NCI-H2081 treated with DMSO at 0.1 percent for 48 hours (cell line): ENCODE results near the gene GRIK4.
"Not testable (repeated sequence)": the region's sequence is repeated elsewhere in the genome, so short reads cannot be mapped to it uniquely, and the experiment has no call there.

Experiments
- DNase-seq: peaks from one replicate; lab custom pipeline; 2025; lab: John Stamatoyannopoulos, UW

Gene GRIK4

DNA sequence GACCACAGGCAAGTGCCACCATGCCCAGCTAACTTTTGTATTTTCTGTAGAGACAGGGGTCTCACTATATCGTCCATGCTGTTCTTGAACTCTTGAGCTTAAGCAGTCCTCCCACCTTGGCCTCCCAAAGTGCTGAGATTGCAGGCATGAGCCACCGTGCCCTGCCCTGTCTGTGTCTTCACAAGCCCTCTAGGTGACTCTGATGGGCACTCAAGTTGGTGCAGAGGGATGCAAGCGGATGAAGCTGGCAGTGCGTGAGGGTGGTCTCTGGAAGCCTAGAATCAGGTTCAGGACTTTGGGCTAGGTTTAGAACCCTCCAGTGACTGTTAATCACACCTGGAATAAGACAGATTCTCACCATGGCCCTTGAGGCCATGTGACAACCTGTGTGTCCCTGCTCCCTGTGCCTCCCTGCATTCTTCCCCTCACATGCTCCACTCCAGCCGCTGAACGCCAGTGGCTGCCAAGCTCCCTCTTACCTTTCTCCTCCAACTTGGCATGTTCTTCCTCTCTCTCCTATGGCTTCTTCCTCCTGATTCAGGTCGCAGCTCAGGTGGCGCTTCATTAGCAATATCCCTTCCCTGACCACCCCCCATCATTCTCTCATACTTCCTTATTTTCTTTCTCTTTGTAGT lies 270.1 kb downstream of the GRIK4 start:
- DNase-seq = no peak

DNA sequence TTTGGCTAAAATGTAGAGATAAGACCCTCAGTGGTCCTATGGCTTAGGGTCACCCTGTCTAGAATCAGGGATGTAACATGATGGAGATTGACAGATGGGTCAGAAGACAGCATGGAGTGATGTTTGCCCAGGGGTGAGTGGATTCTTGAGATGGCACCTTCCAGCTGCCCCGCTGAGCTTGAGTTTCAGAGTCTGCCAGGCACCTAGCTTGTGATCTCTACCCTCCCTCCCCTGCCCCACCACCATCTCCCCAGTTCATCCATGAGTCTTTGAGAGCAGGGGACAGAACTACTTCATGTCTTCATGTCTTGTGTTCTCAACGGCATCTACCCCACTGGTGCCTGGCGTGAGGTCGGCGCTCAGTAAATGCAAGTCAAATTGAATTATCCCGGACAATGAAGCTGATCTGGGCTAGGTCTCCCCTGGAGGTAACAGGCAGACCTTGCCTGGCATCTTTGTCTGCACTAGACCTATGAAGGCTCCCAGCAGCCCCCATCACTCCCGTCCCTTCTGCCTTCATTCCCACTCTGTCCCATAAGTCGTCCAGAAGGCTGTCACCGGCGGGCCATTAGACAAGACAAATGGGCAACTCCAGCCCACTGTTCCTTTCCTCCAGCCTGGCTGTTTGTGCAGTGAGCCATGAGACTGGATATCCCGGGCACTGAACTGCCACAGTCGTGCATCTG lies 273.2 kb downstream of the GRIK4 start:
- no peak for DNase-seq

DNA sequence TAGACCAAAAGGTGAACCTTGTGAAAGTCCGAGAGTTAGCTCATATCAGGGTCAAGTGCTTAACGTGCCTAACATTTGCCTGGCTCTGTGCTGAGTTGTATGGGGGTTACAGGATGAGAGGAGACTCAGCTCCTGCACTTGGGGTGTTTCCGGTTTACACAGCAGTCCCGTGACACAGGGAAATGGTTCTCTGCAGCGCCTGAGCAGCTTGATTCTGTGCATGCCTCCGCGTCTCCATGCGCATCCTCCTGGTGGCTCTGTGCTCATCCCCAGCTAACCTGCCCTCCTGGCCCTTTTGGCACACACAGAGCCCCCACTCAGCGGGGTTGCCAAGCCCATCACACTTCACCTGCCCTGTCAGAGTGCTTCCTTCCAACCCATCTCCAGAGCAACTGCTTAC lies 274.0 kb downstream of the GRIK4 start:
- no peak for DNase-seq

DNA sequence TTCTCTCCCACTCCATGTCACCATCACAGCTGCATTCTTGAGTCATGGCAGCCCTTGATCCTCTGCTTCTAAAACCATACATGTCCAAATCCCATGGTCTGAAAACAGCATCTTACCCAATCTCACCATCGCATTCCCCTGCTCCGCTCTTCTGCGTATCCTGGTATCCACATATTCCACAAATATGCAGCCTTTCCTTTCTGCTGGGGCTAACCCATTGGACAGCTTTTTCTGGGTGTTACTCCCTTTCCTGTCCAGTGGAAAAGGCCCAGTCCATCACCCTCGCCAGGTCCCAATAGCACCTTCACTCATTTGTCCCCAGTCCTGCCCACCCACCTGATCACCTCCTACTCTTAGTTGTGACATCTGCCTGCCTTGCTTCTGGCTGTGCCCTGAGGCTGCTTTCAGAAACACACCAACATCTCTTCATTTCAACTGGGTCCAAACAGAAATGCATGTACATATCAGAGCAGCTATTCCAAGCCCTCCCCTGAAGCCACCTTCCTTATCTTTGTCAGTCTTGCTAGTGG lies 274.7 kb downstream of the GRIK4 start:
- no peak for DNase-seq

DNA sequence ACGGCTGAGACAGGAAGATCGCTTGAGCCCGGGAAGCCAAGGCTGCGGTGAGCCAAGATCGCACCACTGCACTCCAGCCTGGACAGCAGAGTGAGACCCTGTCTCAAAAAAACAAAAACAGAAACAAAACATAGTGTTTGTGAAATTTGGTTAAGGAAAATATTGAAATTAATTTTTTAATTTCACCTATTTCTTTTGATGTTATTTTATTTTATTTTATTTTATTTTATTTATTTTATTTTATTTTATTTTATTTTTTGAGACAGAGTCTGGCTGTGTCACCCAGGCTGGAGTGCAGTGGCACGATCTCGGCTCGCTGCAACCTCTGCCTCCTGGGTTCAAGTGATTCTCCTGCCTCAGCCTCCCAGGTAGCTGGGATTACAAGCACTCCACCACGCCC lies 275.7 kb downstream of the GRIK4 start:
- DNase-seq = not testable (repeated sequence)

DNA sequence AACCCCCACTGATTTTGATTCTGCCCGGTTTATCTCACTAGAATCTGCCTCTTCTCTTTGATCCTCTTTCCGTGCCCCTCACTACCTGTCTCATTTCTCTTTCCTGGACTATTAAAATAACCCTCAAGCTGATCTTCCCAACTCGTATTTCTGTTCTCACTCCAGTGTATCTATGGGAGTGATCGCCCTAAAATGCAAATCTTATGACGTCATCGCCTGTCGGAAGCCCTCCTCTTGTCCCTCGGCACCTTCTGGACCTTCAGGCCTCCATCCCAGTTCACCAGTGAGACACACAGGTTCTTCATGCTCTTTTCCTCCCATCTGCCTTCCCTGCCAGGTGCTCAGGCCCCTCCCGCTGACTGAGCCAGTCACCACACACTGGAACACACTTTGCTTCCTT lies 277.8 kb downstream of the GRIK4 start:
- DNase-seq = no peak

DNA sequence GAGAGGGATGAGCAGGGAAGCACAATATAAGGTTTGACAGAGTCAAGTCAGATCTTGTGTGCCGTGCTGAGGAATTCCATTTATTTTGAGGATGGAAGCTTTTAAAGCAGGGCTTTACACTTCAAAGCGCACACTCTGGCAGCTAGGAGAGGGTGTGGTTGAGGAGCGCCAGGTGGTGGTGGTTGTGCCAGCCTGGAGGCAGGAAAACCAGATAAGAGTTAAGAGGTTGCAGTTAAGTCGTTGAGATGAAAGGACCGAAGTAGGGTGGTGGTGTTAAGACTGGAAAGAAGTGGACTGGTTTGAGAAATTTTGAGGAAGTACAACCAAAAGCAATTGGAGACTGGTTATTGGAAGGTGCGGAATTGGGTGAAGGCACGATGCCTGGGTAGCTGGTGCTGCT lies 280.8 kb downstream of the GRIK4 start:
- DNase-seq = no peak

DNA sequence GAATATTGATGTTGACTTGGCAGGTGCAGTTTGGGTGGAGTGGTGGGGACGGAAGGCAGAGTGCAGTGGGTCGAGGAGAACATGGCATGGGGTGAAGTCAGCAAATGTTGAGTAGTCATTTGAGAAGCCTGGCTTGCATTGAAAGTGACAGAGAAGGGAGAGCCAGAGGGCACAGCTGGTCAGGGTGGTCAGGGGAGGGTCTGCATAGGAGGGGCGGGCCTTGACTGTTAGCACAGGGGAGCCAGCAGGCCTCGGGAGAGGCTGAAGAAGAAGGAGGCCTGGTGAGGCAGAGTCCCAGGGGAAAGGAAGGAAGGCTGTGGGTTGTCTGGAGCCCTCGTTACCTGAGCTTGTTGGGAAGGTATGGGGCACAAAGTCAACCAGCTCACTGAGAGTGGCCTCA lies 281.6 kb downstream of the GRIK4 start:
- DNase-seq = no peak

DNA sequence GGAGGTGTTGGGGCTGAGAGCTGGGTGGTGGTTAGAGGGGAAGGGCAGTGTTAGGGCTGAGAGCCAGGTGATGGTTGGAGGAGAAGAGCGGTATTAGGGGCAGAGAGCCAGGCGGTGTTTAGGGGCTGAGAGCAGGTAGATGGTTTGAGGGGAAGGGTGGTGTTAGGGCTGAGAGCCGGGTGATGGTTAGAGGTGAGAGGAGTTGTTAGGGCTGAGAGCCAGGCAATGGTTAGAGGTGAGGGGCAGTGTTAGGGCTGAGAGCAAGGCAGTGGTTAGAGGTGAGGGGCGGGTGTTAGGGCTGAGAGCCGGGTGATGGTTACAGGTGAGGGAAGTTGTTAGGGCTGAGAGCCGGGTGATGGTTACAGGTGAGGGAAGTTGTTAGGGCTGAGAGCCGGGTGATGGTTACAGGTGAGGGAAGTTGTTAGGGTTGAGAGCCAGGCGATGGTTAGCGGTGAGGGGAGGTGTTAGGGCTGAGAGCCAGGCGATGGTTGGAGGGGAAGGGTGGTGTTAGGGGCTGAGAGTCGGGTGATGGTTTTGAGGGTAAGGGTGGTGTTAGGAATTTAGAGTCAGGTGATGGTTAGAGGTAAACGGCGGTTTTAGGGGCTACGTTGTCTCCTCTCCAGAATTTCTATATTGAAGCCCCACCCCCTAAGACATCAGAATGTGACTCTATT lies 282.4 kb downstream of the GRIK4 start:
- no peak for DNase-seq

DNA sequence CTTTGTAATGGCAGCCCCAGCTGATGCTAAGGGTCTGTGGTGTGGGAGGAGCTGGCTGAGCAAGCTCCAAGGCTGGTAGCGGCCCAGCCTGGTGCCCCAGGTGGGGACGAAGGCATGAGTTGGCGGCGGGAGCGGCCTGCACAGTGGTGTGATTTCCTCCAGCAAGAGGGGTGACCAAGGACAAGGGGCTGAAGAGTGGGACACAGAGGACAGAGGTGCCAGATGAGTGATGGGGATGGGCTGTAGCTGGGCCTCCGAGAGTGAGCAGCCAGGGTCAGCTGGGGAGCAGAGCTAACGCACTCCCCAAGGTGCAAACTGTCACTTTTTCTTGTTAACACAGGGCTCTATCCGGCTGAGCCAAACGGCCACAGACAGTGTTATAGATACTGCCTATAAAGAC lies 283.2 kb downstream of the GRIK4 start:
- DNase-seq = no peak

DNA sequence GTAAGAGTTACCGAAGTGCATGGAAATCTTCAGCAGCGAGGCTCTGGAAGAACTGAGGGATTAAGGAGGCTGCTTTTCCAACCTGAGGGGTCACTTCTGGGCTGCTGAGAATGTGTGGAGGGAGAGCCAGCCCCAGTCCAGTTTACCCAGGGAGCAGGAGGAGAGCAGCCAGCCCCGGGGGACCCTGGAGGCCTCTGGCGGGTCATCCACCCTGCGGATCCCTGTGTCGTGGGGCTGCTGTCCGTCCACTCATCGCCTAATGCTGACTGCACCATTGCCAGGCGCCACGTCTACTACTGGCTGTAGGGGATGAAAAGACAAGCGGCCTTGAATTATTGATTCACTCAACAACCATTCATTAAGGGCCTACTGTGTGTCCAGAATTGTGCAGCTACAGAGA lies 283.6 kb downstream of the GRIK4 start:
- no peak for DNase-seq

DNA sequence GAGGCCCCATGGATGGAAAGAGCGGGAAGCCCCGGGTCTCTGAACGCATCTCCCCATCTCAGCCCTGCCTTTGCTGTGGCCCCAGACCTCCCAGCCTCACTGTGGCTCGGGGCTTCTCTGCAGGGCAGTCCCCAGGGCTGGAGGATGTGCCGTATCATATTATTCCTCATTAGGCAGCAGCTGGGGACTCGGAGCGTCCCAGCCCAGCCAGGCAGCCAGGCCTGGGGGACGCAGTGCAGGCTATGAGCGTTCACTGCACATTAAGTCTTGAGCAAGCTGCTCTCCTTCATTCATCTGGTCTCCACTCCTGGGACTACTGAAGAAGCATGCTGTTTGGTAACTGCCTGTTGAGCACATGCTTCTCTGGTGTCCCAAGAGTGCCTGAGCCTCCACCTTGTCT lies 285.6 kb downstream of the GRIK4 start:
- DNase-seq = no peak

DNA sequence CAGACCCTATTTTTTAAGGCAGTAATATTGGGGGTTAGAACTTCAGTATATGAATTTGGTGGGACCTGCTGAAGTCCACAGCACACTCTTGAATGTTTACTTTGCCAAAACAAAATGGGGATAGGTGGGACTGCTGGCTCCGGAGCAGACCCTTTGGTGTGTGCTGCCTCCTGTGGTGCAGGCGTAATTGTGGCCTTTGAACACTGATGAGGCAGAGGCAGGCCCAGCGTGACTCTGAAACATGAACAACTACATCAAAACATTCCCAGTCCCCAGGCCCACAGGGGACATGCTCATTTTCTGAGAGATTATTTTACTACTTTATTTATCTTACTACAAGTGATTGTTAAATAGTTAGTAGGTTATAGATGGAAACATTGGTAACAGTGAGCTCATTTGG lies 287.3 kb downstream of the GRIK4 start:
- DNase-seq = no peak

DNA sequence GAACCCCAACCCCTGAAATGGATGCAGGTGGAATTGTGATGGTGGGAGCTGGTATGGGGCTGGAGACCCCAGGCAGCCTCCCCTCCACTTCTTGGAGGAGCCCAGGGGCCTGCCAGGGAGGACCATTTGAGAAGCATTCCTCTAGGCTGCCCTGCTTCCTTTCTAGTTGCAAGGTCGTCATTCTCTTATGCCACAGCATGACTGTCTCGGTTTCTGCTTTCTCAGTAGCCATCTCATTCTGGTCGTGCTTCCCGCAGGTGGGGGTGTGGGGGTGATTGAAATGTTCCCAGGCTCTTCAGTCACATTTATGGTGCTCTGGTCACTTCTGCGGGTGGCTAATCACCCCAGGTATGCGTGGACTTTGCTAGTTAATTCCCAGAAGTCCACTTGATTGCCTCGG lies 288.7 kb downstream of the GRIK4 start:
- DNase-seq = no peak

DNA sequence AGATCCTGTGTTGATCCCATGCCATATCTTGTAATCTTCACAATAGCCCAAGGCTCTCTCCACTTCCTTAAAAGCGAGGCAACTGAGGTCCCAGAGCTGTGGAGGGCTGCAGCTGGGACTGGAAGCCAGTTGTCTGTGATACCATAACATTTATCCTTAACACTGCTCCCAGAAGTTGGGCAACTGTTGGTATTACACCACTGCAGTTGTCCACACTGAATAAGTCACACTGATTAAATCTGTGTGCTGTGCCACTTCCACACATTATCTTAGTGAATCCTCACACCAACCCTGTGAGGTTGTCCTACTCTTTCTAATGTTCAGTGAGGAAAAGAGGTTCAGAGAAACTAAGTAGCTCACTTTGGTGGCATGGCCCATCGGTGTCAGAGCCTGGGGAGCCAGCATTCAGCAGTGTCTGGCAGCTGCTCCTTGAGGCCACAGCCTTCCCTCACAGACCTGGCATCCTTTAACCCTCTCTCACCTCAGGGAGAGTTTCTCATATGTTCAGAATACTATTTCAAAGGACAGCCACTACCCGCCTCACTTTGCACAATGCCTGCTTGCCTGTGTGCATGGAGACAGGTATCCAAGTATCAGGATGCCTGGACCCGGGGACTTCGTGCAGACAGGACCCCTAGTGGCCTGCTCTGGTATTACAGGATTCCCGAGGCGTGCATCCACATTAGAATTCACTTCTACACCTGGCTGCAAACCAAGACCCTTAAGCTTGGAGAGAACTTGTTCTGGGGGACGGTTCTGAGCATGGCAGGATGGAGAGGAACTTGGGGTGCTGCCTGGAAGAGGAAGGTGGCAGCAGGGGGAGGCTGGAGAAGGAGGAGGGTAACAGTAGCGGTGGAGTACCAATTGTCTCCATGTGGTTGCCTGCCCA lies 290.5 kb downstream of the GRIK4 start:
- no peak for DNase-seq

DNA sequence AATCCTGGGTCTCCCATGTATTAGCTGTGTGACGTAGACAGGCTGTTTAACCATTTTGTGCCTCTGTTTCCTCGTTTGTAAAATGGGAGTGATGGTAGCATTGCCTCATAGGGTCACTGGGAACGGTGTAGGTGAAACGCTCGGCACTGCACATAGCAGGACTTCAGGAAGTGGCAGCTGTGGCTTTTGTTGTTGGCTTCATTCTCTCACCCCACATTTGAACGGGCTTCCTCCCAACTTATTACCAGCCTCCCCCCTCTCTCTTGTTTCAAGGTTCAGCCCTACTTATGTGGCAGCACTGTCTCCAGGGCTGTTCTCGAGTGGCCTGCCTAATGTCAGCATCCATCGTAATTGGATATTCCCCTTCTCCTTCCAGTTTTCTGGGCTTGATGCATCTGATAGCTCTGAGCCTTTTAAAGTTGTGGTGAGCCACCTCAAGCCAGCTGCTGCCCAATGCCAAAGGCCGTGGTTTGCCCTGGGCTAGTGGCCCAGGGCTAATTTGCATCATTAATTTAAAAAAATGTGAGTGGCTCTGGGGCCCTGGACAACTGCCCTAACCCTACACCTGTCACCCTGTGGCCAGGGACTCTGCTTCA lies 294.5 kb downstream of the GRIK4 start:
- DNase-seq = no peak

DNA sequence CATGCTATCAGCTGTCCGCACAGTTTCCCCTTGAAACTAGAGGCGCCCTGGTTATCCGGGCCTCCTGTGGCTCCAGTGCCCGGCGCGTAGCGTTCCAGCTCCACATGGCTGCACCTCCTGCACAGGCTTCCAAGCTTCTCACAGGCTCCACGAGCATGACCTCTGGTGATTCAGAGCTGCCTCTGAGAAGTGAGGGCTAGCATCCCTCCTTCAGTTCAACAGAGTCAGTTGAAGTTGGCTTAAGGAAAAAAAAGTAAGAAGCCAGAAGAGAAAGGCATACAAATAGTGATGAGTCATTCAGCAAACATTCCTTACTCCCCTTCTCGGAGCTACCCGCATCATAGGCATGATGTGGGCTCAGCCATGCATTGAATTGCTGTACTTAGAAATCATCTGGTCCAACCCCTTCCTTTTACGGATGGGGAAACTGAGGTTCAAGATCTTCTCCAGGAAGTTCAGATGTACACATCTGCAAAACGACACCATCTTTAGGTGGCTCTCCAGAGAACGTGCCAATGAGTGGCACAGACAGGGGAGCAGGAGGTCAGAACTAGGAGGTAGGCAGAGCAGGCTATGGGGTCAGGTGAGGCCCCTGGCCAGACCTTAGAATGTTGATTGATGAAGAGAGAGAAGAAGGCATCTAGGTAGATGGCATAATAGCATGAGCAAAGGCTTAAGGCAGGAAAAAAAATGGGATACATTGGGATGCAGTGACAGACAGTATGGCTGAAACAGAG lies 296.0 kb downstream of the GRIK4 start:
- no peak for DNase-seq

DNA sequence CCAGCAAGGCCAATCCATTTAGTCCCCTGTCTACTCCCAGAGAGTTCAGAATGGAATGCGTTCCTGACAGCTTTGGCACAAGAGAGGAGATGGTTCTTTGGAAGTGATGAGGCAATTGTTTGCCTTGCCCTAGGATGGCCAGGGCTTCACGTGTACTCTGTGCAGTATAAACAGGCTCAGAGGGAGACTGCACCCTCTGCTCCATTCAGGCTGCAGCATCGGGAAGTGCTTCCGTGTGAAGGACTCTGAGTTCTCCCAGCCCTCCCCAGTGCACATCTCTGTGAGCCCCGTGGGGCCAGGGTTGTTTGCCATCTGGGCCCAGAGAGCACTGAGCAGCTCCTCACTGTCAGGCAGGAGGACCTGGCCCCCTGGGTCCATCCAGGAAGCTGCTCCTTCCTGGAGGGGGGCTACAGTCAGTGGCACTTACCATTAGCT lies 297.1 kb downstream of the GRIK4 start:
- no peak for DNase-seq

DNA sequence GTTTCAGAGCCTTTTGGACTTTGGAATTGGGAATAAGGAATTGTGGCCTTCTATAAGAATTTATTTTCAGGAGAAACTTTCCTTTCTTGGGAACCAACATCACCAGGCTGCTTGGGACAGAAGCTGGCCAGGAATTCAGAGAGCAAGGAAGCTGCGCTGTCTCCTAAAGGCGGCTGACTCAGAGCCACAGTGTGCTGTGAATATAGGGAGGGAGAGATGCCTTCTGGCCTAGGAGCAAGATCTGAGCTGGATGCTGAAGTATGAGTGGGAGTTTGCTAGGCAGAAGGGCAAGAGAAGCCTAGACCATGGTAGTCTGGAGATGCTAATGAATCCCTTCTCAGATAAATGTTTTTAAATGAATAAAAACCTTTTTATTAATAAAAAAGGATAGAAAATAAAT lies 298.7 kb downstream of the GRIK4 start:
- no peak for DNase-seq

DNA sequence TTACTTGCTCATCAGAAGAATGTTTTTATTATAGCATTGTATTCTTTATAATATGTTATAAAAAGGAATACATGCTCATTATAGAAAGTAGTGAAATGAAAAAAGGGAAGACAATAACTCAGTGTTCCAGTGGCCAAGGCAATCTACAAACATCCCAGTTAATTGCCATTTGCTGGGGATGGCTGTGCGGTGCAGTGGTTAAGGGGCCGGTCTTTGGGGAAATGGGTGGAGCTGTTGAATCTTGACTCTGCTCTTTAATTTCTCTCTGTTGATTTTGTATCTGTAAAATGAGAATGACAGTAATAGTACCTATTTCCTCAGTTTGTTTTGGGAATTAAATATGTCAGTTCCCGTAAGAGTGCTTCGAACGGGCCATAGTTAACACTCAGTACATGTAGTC lies 299.7 kb downstream of the GRIK4 start:
- DNase-seq = no peak

DNA sequence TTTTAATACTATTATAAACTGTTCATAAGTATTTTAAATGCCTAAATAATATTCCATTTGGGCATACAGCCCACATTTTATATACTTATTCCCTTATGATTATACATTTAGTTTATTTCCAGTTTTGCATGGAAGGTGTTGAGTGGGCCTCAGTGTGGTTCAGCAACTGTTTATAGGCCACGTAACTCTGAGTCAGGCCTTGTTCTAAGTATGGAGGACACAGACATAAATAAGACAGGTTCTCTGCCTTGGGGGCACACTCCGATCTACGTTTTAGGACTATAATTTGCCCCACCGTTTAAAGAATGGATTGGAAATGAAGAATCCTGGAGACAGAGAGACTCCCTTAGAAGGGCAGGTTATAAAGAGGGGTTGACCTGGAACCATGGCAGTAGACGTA lies 300.2 kb downstream of the GRIK4 start:
- no peak for DNase-seq
